Epithelial cell of proximal tubule (primary cell): ENCODE measurements around the gene CDH23. TPM values are rescaled to one million over a fixed set of nuclear protein-coding genes. Genes with fewer than 3 reads are reported as not detected.

ENCODE experiments used
- DNase-seq: peaks from one replicate; pipeline ENCODE4 v3.0.0-alpha.2; 2011; ENCODE audit warnings: low read depth
- H3K4me3 ChIP-seq: 2 replicates; pipeline ENCODE4 v1.5.1; 2011; ENCODE audit warnings: low read depth, mild to moderate bottlenecking, low read length
- total RNA-seq: library from RNA; depleted of rRNA; stranded (reverse); fragments of >200 nt; gene quantifications from 2 replicates; pipeline ENCODE4 v1.2.3, GENCODE V29; 2015
- TF ChIP-seq, protein P1 (sequence below): conservative IDR thresholded peaks from 2 replicates; pipeline ENCODE4 v1.5.1; 2012; ENCODE audit warnings: low read depth, mild to moderate bottlenecking, low read length

The CDH23 gene
- total RNA-seq, 1 donor from 2014 or later = under 0.01 TPM

DNA sequence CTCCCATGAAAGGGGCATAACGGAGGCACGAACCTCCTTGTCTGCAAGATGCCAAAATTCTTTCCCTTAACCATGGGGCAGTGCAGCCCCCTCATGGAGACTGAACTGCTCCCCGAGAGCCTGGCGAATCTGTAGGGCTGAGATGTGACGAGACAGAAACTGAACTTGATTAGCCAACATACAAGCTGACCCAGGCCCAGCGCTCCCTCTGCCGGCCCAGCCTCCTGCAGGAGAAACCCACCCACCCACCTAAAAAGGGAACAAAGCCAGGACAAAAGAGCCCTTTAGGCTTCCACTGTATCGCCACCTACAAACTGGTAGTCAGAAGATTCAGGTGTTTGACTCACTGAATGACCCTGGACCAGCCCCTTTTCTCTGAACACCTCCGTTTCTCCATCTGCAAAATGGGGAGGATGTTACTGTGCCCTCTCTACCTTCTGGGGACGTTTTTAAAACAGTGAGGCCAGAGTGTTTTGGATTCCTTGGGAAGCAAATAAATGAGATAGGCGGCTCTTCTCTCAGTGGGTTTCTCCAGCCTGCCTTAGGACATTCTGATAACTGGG lies 264.4 kb downstream of the CDH23 start:
- no peak overlapping the region for H3K4me3 ChIP-seq
- DNase-seq = no peak
- TF ChIP-seq, protein P1, sequence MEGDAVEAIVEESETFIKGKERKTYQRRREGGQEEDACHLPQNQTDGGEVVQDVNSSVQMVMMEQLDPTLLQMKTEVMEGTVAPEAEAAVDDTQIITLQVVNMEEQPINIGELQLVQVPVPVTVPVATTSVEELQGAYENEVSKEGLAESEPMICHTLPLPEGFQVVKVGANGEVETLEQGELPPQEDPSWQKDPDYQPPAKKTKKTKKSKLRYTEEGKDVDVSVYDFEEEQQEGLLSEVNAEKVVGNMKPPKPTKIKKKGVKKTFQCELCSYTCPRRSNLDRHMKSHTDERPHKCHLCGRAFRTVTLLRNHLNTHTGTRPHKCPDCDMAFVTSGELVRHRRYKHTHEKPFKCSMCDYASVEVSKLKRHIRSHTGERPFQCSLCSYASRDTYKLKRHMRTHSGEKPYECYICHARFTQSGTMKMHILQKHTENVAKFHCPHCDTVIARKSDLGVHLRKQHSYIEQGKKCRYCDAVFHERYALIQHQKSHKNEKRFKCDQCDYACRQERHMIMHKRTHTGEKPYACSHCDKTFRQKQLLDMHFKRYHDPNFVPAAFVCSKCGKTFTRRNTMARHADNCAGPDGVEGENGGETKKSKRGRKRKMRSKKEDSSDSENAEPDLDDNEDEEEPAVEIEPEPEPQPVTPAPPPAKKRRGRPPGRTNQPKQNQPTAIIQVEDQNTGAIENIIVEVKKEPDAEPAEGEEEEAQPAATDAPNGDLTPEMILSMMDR = no peak

DNA sequence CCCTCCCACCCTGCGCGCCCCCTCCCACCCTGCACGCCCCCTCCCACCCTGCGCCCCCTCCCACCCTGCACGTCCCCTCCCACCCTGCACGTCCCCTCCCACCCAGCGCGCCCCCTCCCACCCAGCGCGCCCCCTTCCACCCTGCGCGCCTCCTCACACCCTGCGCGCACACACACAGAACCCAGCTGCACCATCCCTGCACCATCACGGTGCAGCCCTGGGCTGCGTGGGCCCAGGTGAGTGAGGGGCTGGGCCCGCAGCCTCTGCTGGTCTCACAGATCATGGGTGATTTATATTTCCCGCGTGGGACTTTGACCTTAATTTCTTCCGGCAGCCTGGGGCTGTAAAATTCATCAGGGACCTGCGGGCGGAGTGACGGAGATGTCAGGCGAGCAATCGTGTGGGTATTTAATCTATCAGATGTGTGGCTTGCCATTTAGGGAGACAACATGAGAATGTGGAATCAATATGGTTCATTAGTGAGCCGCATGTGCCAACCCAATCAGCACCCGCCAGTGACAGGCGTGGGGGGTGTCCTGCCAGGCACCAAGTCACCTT lies 265.1 kb downstream of the CDH23 start:
- TF ChIP-seq, protein P1 = no peak
- no peak overlapping the region for H3K4me3 ChIP-seq
- no peak for DNase-seq

DNA sequence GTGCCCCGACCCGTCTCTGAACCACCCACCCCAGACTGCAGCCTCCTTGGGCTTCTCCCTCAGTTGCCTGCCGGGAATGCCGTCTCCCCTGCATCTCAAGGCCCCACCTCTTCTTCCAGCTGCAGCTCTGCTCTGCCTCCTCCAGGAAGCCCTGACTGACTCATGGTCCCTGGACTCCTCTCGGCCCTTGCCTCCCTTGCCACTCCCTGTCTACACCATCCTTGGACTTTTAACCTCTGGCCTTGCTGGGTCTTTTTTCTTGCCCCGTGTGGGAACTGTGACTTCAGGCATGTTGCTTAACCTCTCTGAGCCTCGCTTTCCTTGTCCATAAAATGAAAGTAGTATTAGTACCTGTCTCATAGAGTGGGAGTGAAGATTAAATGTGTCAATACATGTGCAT lies 266.6 kb downstream of the CDH23 start:
- TF ChIP-seq, protein P1 = no peak
- H3K4me3 ChIP-seq = no peak overlapping the region
- DNase-seq = no peak

DNA sequence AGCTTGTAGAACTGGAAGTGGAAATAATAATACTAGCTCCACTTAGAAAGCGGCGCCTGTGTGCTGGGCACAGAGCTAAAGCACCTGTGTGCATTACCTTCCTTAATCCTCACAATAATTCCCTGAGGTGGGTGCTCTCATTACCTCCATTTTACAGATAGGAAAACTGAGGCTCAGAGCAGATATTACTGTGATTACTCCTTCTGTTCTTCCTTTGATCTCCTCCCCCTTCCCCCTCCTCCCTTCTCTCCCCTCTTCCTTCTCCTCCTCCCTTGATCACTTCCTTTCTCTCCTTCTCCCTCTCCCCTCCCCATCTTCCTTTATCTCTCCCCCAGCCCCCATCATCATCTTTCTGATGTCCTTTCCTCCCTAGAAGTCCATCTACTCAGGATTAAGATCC lies 267.9 kb downstream of the CDH23 start:
- H3K4me3 ChIP-seq = no peak overlapping the region
- TF ChIP-seq, protein P1 = no peak
- DNase-seq = no peak

DNA sequence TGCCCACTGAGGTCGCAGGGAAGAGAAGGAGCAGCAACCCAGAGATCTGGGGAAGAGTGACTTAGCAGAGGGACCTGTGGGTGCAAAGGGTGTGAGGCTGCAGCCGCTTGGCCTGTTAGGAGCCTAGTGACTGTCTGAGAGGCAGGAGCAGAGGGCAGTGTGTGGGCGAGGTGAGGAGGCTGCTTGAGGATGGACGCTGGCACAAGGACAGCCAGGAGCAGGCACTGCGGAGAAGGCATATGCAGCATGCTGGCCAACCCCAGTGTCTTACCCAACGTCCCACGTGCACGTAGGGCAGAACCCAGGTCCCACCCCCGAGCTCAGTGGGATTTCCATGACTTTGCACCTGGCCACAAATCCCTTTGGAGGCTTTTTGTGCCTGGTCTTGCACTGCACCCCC lies 268.7 kb downstream of the CDH23 start:
- no peak overlapping the region for H3K4me3 ChIP-seq
- TF ChIP-seq, protein P1 = no peak
- DNase-seq = no peak

DNA sequence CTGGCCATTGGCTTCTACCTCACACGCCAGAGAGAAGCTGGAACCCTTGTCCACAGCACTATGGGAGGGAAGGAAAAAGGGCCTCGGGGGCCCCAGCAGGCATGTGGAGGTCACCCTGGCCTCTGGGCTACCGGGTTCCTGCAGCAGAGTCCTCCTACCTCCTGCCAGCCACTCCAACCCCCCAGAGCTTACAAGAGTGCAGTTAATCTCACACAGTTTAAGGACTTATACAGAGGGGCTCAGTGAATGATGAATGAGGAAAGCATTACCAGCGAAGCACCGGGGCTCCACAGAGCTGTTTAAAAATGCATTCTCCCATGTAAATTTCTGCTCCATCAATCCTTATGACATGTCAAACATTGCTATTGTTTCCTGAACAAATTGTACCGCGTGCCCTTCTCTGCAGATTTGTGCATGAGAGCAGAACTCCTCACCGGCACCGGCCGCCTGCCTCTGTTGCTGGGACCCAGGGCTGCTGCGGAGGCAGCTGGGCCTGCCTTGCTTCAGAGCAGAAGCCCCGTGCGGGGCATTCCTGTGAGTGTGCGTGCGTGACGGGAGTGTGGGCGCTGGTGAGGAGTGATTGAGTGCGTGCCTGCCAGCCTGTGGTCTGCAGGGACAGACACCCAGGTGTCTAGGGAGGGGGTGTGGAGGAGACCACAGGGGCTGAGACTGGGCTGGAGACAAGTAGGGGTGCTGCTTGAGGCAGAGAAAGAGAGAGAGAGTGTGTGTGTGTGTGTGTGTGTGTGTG lies 270.1 kb downstream of the CDH23 start:
- H3K4me3 ChIP-seq = no peak overlapping the region
- DNase-seq = no peak
- TF ChIP-seq, protein P1 = no peak

DNA sequence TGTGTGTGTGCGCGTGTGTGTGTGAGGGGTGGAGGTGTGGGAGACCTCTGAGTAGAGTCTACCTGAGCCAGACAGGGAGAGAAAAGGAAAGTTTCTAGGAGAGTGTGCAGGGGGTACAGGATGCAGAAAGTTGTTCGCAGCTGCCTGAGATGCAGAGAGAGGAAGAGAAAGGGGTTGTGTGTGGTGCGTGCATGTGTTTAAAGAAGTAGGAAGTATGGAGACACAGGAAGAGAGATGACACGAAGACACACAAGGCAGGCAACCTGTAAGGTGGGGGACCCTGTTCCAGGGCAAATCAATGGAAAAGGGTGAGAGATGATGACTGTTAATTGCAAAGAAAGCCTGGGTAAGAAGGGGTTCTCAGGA lies 270.6 kb downstream of the CDH23 start:
- no peak overlapping the region for H3K4me3 ChIP-seq
- DNase-seq = no peak
- TF ChIP-seq, protein P1 = no peak
